Measurements from ENCODE around the gene BTBD10.

The BTBD10 gene

DNA sequence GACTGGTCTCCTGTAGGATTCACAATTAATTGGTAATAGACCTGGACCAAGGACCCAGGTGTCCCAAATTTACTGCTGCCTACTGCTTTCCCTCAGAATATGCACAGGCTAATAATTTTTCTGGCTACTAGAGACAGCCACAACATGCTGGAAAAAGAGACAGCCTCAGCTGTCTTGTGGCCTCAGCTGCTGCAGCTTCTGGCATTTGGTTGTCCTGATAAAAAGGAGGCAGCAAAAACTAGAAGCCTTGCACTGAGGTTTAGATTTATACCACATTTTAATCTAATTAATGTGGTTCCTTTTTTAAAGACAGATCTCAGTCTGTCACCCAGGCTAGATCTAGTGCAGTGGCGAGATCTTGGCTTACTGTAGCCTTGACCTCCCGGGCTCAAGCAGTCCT, 89.8 kb downstream of the BTBD10 start:
- DNase-seq (ENCODE audit: low spot score), result no peak

- DNase-seq (ENCODE audit: low spot score), result peak; percentile 17
Measured at GRCh38 chr11:13368041-13368446, 95.0 kb downstream of the BTBD10 start.

- DNase-seq (ENCODE audit: low spot score), result no peak
Measured at GRCh38 chr11:13367115-13367514, 95.9 kb downstream of the BTBD10 start.

- DNase-seq (ENCODE audit: low spot score), result no peak
Measured at GRCh38 chr11:13366266-13367026, 96.6 kb downstream of the BTBD10 start.

DNA sequence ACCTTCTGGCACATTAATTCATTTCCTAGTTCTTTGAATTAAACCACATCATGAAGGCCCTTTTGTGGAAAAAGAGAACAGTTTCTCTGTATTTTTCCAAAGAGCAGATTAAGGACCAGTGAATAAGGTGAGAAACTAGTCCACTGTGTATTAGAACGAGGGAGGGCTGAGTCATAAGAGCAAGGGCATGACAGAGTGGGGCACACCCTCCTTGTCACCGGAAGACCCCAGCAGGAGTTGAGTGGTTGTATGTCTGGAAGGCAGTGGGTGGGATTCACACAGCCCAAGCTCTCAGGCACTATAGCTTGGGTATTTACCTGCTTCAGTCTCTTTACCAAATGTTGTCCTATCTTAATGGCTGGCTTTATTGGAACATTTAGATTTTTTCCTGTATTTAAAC, 98.6 kb downstream of the BTBD10 start:
- DNase-seq (ENCODE audit: low spot score), result no peak

- DNase-seq (ENCODE audit: low spot score), result no peak
Measured at GRCh38 chr11:13362596-13363109, 100.4 kb downstream of the BTBD10 start.

- DNase-seq (ENCODE audit: low spot score), result no peak
Measured at GRCh38 chr11:13358596-13359270, 104.3 kb downstream of the BTBD10 start.

- DNase-seq (ENCODE audit: low spot score), result no peak
Measured at GRCh38 chr11:13357232-13357631, 105.8 kb downstream of the BTBD10 start.

DNA sequence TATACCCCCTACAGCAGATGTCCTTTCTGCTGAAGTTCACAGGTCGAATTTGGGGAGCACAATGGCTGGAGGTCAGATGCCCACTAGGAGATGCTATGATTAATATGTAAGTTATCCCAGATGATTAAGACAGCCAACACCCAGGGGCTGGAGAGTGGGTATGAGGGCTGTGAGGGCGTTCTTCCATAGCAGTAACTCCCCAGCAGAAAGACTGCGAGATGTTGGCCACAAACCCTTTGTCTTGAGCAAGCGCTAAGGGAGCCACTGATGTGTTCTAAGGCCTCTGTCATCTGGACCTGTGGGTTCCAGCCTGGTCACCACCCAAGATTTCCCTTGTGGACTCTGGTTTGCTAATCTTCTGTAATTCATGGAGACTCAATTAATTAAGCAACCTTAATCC, 107.8 kb downstream of the BTBD10 start:
- DNase-seq (ENCODE audit: low spot score), result no peak

- DNase-seq (ENCODE audit: low spot score), result no peak
Measured at GRCh38 chr11:13354335-13354734, 108.7 kb downstream of the BTBD10 start.

DNA sequence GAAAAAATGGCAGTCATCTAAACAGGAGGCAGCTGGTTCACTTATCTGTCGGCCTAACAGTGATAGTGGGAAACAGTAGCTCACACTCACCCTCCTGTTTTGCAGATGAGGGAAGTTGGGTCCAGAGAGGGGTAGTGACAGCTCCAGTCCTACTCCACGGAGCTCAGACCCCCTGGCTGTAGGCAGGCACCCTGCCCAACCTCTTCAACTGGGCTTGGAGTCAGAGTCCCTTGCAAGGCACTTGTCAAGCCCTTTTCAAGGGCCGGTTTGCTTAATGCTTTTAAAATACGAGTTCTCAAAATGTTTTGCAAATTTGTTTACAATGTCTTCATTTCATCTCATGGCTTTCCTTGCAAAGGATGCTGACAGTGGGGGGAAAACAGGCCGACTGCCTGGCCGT, 110.3 kb downstream of the BTBD10 start:
- no peak for DNase-seq (ENCODE audit: low spot score)

GRCh38 chr11:13349581-13349980, 113.4 kb downstream of the BTBD10 start:
- DNase-seq (ENCODE audit: low spot score), result no peak

GRCh38 chr11:13349046-13349445, 114.0 kb downstream of the BTBD10 start:
- DNase-seq (ENCODE audit: low spot score), result no peak

GRCh38 chr11:13348305-13348704, 114.7 kb downstream of the BTBD10 start:
- DNase-seq (ENCODE audit: low spot score), result no peak

DNA sequence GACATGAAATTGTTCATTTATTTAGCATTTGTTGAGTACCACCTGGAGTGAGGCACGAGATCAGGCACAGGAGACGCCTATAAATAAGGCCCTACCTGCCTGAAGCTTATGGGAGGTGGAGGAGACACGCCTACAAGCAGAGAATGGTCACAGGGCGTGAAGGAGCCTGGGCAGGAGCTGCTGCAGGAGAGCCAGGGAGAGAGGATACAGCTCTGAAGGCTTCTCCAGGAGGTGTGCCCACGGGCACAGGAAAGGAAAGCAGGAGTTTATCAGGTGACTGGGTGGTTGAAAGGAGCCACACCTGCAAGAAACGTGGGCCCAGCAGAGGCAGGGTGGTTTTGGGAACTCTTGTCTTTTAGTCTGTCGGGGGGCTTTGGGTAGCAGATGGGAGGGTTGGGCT, 115.1 kb downstream of the BTBD10 start:
- DNase-seq (ENCODE audit: low spot score), result no peak

GRCh38 chr11:13346470-13346869, 116.6 kb downstream of the BTBD10 start:
- DNase-seq (ENCODE audit: low spot score), result no peak

DNA sequence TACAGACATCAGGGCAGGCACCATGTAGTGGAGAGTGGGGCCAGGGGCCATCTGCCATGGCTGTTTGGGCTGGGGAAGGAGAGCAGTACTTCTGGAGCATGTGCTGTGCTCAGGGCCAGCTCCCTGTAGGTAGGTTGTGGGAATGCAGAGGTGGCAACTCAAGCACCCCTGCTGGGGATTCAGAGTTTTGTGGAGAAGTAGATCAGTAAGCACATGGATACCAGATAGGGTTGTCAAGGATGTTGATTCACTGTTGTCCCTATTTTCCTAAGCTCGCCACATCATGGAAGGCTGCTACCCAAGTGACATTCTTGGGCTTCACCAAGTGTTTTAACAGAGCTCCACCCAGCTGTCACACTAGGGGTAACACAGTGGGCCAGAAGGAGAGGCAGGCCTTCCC, 118.2 kb downstream of the BTBD10 start:
- DNase-seq (ENCODE audit: low spot score), result no peak

- DNase-seq (ENCODE audit: low spot score), result peak; percentile 79
Measured at GRCh38 chr11:13343931-13344717, 118.9 kb downstream of the BTBD10 start.

DNA sequence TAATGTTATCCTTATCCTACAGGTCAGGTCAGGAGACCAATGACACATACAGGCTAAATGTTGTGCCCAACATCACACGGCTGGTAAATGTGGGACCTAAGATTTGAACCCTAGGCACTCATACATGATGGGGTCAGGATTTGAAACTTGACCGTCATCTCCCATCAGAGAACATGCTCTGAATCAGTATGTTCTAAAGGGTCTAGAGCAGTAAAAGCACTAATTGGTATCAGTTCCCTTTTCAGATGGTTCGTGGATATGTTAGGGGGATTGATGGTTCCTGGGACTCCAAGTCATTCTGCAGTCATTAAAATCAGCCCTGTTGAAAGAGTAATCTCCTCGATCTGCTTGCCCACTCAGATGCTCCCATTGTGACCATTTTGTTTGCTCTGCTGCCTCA, 120.0 kb downstream of the BTBD10 start:
- DNase-seq (ENCODE audit: low spot score), result no peak

GRCh38 chr11:13341026-13341425, 122.0 kb downstream of the BTBD10 start:
- no peak for DNase-seq (ENCODE audit: low spot score)

DNA sequence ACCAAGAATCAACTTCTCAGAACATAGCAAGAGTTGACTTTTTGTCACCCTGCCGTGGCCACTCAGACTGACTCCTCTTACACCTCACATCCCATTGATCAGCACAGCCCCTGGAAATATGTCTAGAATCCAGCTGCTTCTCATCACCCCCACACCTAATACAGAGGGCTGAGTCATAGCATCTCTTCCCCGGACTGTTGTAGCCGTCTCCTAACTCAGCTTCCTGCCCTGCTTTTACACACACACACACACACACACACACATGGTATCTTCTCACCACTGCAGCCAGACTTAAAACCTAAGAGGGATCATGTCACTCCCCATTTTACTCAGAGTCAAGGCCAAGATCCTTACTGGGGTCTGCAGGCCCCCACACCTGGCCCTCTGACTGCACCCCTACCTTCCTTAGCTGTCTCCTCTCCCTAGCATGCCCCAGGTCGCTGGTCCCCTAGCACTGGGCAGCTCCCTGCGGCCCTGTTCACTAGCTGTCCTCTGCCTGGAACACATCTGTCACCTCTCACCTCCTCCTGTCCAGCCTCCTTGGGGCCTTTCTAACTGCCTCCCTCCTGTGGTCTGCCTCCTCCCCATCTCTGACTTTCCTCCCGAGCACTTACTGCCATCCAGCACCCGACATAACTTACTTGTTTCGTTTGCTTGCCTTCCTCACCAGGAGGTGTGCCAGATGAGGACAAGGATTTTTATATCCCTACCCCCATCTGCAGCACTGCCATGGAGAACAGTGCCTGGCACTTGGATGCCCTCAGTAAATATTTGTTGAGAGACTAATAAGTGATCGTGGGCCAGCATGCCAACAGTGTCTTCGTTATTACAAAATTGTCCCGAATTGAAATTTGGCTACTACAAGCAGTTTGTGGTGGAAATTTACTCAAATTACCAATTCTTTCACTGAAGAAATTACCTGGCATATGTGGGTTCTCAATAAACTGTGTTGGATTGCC, 123.5 kb downstream of the BTBD10 start:
- DNase-seq (ENCODE audit: low spot score), result peak; percentile 92
